Measurements from ENCODE around the gene SNX14.

SNX14 gene

DNA sequence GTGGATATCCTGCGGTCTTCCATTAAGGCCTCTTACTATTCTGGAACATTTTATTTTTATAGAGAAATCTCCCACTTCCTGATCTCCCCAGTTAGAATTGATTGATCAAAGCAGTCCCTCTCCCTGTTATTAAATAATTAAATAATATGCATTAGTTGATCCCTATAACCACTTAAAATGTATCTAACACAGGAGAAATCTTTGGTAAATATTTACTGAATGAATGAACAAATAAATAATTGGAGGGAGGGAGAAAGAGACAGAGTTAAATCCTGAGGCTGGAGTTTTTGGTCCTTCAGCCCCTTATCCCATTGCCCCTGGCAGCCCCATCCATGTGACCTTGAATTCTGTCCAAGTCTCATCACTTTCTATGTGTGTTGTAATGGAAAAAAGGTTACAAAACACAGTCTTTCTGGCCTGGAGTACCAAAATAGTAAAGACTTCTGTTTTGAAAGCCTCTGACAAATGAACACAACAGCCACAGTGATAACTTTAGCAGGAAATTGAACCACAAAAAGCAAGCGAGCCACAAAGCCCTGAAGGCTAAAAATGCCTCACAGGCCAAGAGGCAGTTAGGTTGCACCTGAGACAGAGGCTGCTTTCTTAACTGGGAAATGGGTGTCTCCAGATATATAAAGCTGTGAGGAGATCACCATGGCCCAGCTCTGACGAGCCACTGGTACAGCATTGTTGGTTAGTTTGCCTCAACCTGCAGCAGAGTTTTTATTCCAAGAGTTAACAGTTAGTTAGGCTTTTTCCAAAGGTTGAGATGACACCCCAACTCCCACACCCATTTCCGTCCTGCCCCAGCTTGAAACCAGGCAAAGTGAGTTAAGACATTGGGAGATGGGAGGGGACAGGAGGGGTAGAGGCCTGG is 132.5 kb downstream of the SNX14 start:
- DNase-seq = peak; percentile 52

DNA sequence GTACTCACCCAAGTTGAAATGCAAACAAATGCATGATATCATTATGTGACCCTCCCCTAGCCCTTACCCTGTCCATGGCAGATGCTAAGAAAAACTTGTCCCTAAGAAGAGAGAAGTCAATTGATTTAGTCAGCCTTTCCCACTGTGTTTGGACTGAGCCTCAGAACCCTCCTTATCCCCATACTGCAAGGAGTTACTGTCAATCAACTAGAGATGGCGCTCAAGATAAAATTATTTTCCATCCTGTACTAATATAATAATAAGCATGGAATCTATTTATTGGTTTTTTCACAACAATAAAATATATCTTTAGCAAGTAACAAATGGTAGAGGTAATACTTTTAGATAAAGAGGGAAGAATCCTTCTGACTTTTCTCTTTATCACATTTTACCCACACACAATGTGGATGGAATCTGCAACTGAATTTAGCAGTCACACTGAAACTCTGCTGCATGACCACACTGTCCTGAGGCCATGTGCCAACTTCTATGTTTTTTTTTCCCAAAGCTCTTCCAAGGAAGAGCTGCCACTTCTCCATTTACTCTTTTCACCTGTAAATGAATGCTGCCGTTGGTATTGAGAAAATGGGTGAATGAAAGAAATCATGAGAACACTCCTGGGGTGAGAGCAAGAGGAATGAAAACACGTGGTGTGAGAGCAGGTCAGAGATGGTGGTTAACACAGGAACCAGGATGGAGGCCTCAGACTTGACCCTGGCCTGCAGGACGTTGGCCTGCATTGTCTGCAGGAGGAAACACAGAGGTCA is 133.3 kb downstream of the SNX14 start:
- DNase-seq = no peak

DNA sequence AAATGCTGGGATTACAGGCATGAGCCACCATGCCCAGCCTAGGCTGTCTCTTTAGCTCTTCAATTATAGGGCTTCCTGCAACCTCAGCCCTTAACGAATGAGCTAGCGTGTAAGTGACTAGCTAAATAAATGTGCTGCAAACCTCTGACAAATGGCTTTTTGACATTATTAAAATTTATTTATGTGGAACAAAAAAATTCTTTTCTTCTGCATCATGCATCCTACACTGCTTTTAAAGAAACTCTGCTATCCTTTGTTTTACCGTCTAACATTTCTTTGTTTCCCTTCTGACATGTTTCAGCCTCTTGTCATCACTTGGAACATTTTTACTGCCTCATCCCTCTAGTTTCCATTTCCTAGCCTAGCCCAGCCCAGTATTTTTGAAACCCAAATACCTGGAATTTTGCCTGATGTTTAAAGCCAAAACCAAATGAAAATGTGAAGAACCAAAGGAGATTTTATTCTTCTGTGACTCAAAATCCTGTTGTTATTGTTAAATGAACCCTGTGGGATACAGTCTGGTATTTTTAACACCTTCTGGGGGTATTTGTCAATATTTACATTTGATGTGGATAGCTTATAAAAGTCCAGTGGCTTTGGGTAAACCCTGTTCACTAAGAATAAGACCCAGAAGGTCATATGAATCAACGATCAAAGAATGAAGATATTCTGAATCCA is 134.3 kb downstream of the SNX14 start:
- DNase-seq = no peak

DNA sequence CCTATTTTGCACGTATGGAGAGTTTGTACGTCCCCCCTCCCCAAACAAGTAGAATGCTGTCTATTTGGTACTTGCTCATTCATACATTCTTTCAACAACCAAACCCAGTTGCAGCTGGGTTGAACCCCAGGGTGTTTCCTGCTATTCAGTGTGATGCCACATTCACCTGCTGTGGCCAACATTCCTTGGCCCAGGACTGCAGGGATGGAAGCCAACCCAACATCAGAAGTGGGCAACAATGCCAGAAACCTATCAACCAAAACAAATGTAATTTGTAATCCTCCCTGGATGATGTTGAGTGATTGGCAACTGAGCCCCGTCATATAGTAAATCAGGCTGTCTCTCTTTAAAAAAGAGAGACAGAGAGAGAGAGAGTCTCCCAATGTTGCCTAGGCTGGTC is 134.9 kb downstream of the SNX14 start:
- DNase-seq = no peak

DNA sequence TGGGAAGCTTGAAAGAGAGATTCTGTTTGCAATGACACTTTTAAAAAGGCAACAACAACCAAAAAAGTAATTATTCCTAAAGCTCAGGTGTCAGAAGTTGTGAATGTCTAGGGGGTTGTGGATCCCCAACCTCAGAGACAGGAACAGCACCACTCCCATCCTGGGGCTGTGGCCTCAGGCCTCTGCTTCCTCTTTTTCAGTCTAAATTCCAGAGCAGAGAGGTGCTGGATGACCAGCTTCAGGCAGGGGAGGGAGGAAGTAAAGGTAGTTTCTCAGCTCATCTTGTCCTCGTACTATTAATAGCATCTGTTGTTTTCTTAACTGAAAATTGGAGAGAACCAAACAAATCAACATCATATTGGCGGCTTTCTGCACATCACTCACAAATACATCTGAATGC is 135.5 kb downstream of the SNX14 start:
- no peak for DNase-seq

DNA sequence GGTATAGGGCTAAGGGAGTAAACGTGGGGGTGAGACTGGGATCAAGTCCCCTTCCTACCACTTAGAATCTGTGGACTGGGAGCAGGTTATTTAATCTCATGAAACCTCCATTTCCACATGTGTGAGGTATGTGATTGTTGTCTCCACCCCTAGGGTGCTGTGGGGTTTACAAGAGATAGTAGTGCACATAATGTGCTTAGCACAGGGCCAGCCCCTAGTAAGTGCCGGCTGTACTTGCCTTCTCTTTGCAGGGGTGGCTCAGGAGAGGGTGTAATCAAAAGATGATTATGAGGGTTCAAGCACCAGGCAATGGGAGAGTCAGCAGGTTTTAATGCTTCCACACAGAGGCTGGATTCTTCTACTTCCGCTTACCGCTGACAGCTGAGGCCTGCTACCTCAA is 136.9 kb downstream of the SNX14 start:
- no peak for DNase-seq

Data from CD4-positive, alpha-beta T cell treated with Interleukin-4 for 4 hours (primary cell).